ENCODE results near the gene KIF26B.

GRCh38 chr1:245469006-245469405 is 314.2 kb downstream of the KIF26B start:
- TF ChIP-seq EZH2phosphoT487 (conservative IDR thresholded peaks at IDR 0.05; ENCODE audit: low read length) (no peak), CTCF (IDR thresholded peaks at IDR 0.05; ENCODE audit: insufficient read depth, low read length, poor library complexity, severe bottlenecking) (no peak)

Data from SU-DHL-6 (cell line).